ENCODE results near the gene PYM1.

The PYM1 gene

GRCh38 chr12:55927588-55928502, at the start of gene PYM1:
PYM1 (minus strand) TSS chr12:55927894; CDS start chr12:55927761, 133 bp downstream.
- no peak for FAIRE-seq

- FAIRE-seq, result no peak
Measured at GRCh38 chr12:55974308-55974730, 46.6 kb upstream of the PYM1 start.

GRCh38 chr12:55973599-55974307, 46.1 kb upstream of the PYM1 start, which contains the start of gene RAB5B:
RAB5B (plus strand) TSS chr12:55974078; CDS start chr12:55986961, 12,883 bp downstream.
- peak; percentile 99 for FAIRE-seq

GRCh38 chr12:55972911-55973598, 45.4 kb upstream of the PYM1 start:
- FAIRE-seq, result no peak

- FAIRE-seq, result no peak
Measured at GRCh38 chr12:55972456-55972855, 44.8 kb upstream of the PYM1 start.

- no peak for FAIRE-seq
Measured at GRCh38 chr12:55972042-55972441, 44.3 kb upstream of the PYM1 start.

- FAIRE-seq, result no peak
Measured at GRCh38 chr12:55970775-55971174, 43.1 kb upstream of the PYM1 start.

GRCh38 chr12:55969356-55969755, 41.7 kb upstream of the PYM1 start:
- no peak for FAIRE-seq

GRCh38 chr12:55966408-55967281, 39.0 kb upstream of the PYM1 start, which contains the start of gene CDK2:
CDK2 (plus strand) TSS chr12:55966830; CDS start chr12:55967009, 179 bp downstream.
- no peak for FAIRE-seq

- no peak for FAIRE-seq
Measured at GRCh38 chr12:55965941-55966407, 38.3 kb upstream of the PYM1 start, which contains the start of gene PMEL. PMEL (minus strand) TSS chr12:55966042; CDS start chr12:55966011, 31 bp downstream.

- no peak for FAIRE-seq
Measured at GRCh38 chr12:55965240-55965639, 37.5 kb upstream of the PYM1 start.

GRCh38 chr12:55963760-55964159, 36.1 kb upstream of the PYM1 start:
- no peak for FAIRE-seq

- FAIRE-seq, result no peak
Measured at GRCh38 chr12:55957106-55957859, 29.6 kb upstream of the PYM1 start.

GRCh38 chr12:55955800-55956508, 28.3 kb upstream of the PYM1 start:
- FAIRE-seq, result no peak

- FAIRE-seq, result no peak
Measured at GRCh38 chr12:55955344-55955743, 27.6 kb upstream of the PYM1 start.

- FAIRE-seq, result no peak
Measured at GRCh38 chr12:55946553-55946952, 18.9 kb upstream of the PYM1 start.

GRCh38 chr12:55942577-55943136, 15.0 kb upstream of the PYM1 start:
- no peak for FAIRE-seq

- FAIRE-seq, result no peak
Measured at GRCh38 chr12:55942055-55942454, 14.4 kb upstream of the PYM1 start.

GRCh38 chr12:55940065-55940732, 12.5 kb upstream of the PYM1 start:
- FAIRE-seq, result no peak

Data from A204.1 (cell line).